Measurements from ENCODE around the gene APOL2. TPM values are rescaled to one million over a fixed set of nuclear protein-coding genes. Genes with fewer than 3 reads are reported as not detected.
"Not testable (repeated sequence)": the region's sequence is repeated elsewhere in the genome, so short reads cannot be mapped to it uniquely, and the experiment has no call there.

APOL2 gene
- total RNA-seq, 4 donors from 2014 or later: 14.6 to 44.5 (median 23.5) TPM

GRCh38 chr22:36253523-36254490 is 14.5 kb upstream of the APOL2 start:
- 28 to 35% methylated on average over 4 of the region's 7 CpGs for WGBS, 2 donors
- Histone ChIP-seq H3K4me3 (peak overlapping the region; percentile 32 to 66 (median 46)), H3K9me3 (no peaks in the 10 kb centered on the region), H3K27ac (peak overlapping the region; percentile 78 to 93 (median 82)), H3K36me3 (peaks cover 0 to 22% (median 0%) of the 10 kb centered on the region in 3 donors), H3K4me1 (peaks cover 28 to 85% (median 47%) of the 10 kb centered on the region in 3 donors), H3K27me3 (no peaks in the 10 kb centered on the region)
- DNase-seq: no peak
- intact Hi-C loops (cut with DNase I): no loop called here
- TF ChIP-seq, protein P1, sequence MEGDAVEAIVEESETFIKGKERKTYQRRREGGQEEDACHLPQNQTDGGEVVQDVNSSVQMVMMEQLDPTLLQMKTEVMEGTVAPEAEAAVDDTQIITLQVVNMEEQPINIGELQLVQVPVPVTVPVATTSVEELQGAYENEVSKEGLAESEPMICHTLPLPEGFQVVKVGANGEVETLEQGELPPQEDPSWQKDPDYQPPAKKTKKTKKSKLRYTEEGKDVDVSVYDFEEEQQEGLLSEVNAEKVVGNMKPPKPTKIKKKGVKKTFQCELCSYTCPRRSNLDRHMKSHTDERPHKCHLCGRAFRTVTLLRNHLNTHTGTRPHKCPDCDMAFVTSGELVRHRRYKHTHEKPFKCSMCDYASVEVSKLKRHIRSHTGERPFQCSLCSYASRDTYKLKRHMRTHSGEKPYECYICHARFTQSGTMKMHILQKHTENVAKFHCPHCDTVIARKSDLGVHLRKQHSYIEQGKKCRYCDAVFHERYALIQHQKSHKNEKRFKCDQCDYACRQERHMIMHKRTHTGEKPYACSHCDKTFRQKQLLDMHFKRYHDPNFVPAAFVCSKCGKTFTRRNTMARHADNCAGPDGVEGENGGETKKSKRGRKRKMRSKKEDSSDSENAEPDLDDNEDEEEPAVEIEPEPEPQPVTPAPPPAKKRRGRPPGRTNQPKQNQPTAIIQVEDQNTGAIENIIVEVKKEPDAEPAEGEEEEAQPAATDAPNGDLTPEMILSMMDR (IDR thresholded peaks at IDR 0.05): no peak
- no peak for TF ChIP-seq POLR2A (IDR thresholded peaks at IDR 0.05)

DNA sequence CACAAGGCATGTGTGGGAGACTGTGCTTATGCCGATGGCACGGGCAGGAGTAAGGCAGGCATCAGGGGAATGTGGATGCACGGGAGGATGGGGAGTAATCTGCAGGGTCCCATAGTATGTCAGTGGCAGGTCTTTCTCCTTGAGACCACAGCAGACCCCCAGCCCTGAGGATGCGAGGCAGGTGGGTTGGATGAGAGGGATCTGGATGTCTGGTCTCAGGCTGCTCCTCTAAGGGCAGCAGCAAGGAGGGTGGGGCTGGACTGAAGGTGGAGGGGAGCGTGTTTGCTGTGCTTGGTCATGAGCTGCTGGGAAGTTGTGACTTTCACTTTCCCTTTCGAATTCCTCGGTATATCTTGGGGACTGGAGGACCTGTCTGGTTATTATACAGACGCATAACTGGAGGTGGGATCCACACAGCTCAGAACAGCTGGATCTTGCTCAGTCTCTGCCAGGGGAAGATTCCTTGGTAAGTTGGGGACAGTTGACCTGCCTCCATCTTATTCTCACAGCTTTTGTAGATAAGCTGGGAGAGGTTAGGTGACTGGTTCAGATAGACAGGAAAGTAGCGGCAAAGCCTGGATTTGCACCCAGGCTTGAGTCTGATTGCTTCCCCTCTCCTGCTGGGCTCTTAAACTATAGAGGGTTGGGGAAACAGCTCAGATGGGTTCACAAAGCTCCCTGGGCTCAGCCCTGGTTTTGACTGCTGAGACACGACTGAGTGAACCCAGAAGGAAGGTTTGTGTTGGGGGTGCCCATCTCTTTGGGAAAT is 13.6 kb upstream of the APOL2 start, which contains the start of gene APOL1:
TSS of gene APOL1 (plus strand) at position 380 of the 769 bp plus-strand sequence. CDS start 1,823 bp downstream, outside the sequence.
- Histone ChIP-seq H3K9me3 (no peaks in the 10 kb centered on the region), H3K4me3 (peak within 1 kb of the TSS; percentile 32 to 66 (median 46)), H3K27ac (peak within 1 kb of the TSS; percentile 78 to 93 (median 82)), H3K36me3 (peaks cover 0 to 14% (median 0%) of the 10 kb centered on the region in 3 donors), H3K4me1 (peaks cover 24 to 77% (median 43%) of the 10 kb centered on the region in 3 donors), H3K27me3 (no peaks in the 10 kb centered on the region)
- intact Hi-C loops (cut with DNase I): no loop called here
- no peak for DNase-seq
- peak in 2 of 4 donors; percentile 23 to 64 for TF ChIP-seq POLR2A (IDR thresholded peaks at IDR 0.05)
- TF ChIP-seq, protein P1 (IDR thresholded peaks at IDR 0.05): no peak
- 20 to 24% methylated on average over 8 of the region's 10 CpGs for WGBS, 2 donors

GRCh38 chr22:36251979-36252608 is 12.8 kb upstream of the APOL2 start:
- intact Hi-C loops (cut with DNase I); H3K27me3 ChIP-seq; H3K36me3 ChIP-seq; H3K9me3 ChIP-seq; H3K4me3 ChIP-seq; DNase-seq: not testable (repeated sequence)
- Histone ChIP-seq H3K4me1 (peaks cover 24 to 73% (median 43%) of the 10 kb centered on the region in 3 donors), H3K27ac (peak overlapping the region; percentile 78 to 93 (median 82))
- 93 to 97% methylated on average over 4 to 5 of the region's 7 CpGs for WGBS, 2 donors

DNA sequence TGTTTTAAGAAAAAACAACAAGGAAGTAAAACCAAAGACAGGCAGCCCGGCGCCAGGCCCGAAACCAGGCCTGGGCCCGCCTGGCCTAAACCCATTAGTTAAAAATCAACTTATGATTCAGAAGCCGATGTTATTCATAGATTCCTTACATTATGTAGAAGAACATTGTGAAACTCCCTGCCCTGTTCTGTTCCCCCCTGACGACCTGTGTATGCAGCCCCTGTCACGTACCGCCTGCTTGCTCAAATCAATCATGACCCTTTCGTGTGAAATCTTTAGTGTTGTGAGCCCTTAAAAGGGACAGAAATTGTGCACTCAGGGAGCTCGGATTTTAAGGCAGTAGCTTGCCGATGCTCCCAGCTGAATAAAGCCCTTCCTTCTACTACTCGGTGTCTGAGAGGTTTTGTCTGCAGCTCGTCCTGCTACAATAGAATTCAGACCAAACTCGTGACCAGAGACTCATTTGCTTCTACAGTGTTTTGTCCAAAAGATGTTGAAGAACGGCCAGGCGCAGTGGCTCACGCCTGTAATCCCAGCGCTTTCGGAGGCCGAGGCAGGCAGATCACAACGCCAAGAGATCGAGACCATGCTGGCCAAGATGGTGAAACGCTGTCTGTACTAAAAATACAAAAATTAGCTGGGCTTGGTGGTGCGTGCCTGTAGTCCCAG is 11.1 kb upstream of the APOL2 start:
- Histone ChIP-seq H3K27ac (peak overlapping the region; percentile 30 to 82 (median 72)), H3K4me1 (peaks cover 24 to 61% (median 37%) of the 10 kb centered on the region in 3 donors)
- H3K9me3 ChIP-seq; intact Hi-C loops (cut with DNase I); H3K4me3 ChIP-seq; DNase-seq; H3K27me3 ChIP-seq; H3K36me3 ChIP-seq: not testable (repeated sequence)
- WGBS, 2 donors: 62 to 63% methylated on average over 10 to 24 of the region's 24 CpGs

- Histone ChIP-seq H3K36me3 (no peaks in the 10 kb centered on the region), H3K4me3 (no peak overlapping the region), H3K27me3 (no peaks in the 10 kb centered on the region), H3K4me1 (peaks cover 11 to 61% (median 35%) of the 10 kb centered on the region in 3 donors), H3K27ac (peak overlapping the region in 2 of 4 donors; percentile 81 to 82), H3K9me3 (no peaks in the 10 kb centered on the region)
- TF ChIP-seq POLR2A (IDR thresholded peaks at IDR 0.05): no peak
- TF ChIP-seq, protein P1 (IDR thresholded peaks at IDR 0.05): no peak
- 82 to 89% methylated on average over 2 of the region's 2 CpGs for WGBS, 2 donors
- intact Hi-C loops (cut with DNase I): no loop called here
- DNase-seq: no peak
Observed at GRCh38 chr22:36249160-36249559, 9.8 kb upstream of the APOL2 start.

Measured in esophagus squamous epithelium (tissue), 5 donors.